ENCODE data around the gene FLVCR1. TPM values are rescaled to one million over a fixed set of nuclear protein-coding genes. Genes with fewer than 3 reads are reported as not detected.

FLVCR1 gene
- total and polyA plus RNA-seq, 4 donors, result 0.85 to 14.6 (median 2.4) TPM

DNA sequence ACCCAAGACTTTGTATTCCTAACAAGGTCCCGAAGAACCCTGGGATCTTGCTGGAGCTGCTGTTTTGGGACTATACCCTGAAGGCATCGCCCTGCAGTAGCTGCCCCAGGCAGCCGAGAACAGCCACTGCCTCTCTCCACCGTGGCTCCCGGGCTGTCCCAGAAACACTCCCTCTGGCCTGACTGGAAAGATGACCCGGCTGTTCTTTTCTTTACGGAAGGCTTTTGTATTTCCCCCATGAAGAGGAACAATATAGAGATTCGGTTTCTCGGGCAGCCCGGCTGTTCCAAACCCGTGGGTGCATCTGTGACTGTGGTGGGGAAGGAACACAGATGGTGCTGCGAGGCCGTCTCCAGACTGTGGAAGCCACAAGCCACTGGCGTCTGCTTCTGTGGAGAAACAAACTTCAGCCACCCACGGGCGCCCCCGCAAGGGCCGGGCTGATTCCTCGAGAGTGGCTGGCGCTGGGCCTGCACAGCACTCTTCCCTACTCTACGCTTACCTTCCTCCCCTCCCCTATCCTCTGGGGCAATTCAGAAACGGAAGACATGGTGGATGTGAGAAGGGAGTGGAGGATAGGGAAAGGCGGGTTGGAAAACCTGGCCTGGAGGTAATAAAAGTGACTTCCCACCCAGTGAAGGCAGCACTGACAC lies 58.5 kb downstream of the FLVCR1 start (continued):
- TF ChIP-seq, protein P1, sequence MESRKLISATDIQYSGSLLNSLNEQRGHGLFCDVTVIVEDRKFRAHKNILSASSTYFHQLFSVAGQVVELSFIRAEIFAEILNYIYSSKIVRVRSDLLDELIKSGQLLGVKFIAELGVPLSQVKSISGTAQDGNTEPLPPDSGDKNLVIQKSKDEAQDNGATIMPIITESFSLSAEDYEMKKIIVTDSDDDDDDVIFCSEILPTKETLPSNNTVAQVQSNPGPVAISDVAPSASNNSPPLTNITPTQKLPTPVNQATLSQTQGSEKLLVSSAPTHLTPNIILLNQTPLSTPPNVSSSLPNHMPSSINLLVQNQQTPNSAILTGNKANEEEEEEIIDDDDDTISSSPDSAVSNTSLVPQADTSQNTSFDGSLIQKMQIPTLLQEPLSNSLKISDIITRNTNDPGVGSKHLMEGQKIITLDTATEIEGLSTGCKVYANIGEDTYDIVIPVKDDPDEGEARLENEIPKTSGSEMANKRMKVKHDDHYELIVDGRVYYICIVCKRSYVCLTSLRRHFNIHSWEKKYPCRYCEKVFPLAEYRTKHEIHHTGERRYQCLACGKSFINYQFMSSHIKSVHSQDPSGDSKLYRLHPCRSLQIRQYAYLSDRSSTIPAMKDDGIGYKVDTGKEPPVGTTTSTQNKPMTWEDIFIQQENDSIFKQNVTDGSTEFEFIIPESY (IDR thresholded peaks at IDR 0.05), result no peak
- TF ChIP-seq FOXA1 (IDR thresholded peaks at IDR 0.05) (no peak), SP1 (IDR thresholded peaks at IDR 0.05) (no peak), TAF1 (conservative IDR thresholded peaks at IDR 0.05) (no peak), HNF4A (conservative IDR thresholded peaks at IDR 0.05) (no peak)
- TF ChIP-seq, protein P2, sequence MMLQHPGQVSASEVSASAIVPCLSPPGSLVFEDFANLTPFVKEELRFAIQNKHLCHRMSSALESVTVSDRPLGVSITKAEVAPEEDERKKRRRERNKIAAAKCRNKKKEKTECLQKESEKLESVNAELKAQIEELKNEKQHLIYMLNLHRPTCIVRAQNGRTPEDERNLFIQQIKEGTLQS (IDR thresholded peaks at IDR 0.05), result no peak
- TF ChIP-seq, protein P3, sequence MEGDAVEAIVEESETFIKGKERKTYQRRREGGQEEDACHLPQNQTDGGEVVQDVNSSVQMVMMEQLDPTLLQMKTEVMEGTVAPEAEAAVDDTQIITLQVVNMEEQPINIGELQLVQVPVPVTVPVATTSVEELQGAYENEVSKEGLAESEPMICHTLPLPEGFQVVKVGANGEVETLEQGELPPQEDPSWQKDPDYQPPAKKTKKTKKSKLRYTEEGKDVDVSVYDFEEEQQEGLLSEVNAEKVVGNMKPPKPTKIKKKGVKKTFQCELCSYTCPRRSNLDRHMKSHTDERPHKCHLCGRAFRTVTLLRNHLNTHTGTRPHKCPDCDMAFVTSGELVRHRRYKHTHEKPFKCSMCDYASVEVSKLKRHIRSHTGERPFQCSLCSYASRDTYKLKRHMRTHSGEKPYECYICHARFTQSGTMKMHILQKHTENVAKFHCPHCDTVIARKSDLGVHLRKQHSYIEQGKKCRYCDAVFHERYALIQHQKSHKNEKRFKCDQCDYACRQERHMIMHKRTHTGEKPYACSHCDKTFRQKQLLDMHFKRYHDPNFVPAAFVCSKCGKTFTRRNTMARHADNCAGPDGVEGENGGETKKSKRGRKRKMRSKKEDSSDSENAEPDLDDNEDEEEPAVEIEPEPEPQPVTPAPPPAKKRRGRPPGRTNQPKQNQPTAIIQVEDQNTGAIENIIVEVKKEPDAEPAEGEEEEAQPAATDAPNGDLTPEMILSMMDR (IDR thresholded peaks at IDR 0.05; ENCODE audit: low read depth, low read length, missing input control), result no peak

DNA sequence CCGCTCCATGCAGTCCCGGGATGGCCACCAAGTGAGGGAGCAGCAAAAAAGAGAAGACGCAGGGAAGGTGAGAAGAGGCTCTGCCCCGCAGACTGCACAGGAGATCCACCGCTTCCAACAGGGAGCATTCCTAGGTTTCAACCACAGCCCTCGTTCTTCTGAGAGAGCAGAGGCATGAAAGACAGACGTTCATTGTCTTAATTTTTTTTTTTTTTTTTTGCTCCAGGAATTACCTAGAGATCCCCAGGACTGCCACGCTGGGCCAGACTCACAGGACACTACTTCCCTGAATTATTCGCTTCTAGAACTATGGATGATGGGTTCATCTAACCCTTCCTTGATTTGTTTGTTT lies 59.0 kb downstream of the FLVCR1 start:
- TF ChIP-seq HNF4A (conservative IDR thresholded peaks at IDR 0.05) (no peak), RAD21 (IDR thresholded peaks at IDR 0.05) (no peak), FOXA1 (IDR thresholded peaks at IDR 0.05) (no peak), FOXA2 (IDR thresholded peaks at IDR 0.05) (no peak), HNF4G (IDR thresholded peaks at IDR 0.05) (no peak), EGR1 (IDR thresholded peaks at IDR 0.05; ENCODE audit: low read depth in 2 of 2) (no peak), YY1 (IDR thresholded peaks at IDR 0.05) (no peak), TAF1 (conservative IDR thresholded peaks at IDR 0.05) (no peak), SP1 (IDR thresholded peaks at IDR 0.05) (no peak), RXRA (IDR thresholded peaks at IDR 0.05) (no peak)
- TF ChIP-seq, protein P1 (IDR thresholded peaks at IDR 0.05), result no peak
- TF ChIP-seq, protein P4, sequence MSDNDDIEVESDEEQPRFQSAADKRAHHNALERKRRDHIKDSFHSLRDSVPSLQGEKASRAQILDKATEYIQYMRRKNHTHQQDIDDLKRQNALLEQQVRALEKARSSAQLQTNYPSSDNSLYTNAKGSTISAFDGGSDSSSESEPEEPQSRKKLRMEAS (IDR thresholded peaks at IDR 0.05), result no peak
- TF ChIP-seq, protein P3 (IDR thresholded peaks at IDR 0.05; ENCODE audit: low read depth, low read length, missing input control), result no peak
- no peak overlapping the region for H3K27ac ChIP-seq (ENCODE audit: low read depth in 1 of 2, low read length in 2 of 2)
- H3K36me3 ChIP-seq (ENCODE audit: control insufficient read depth in 4 of 4, insufficient read depth in 3 of 4, low read depth in 1 of 4, low read length in 3 of 4), result no peaks in the 10 kb centered on the region
- no peak overlapping the region for H3K9ac ChIP-seq (ENCODE audit: low read depth in 1 of 2, low read length in 2 of 2)
- DNase-seq (ENCODE audit: low spot score), result no peak
- no peak overlapping the region for H3K4me3 ChIP-seq (ENCODE audit: low read depth in 1 of 3, low read length in 3 of 3)
- H3K4me1 ChIP-seq (ENCODE audit: control insufficient read depth in 4 of 4, insufficient read depth in 4 of 4, low read length in 3 of 4), result no peaks in the 10 kb centered on the region
- H3K27me3 ChIP-seq (ENCODE audit: control insufficient read depth in 4 of 4, insufficient read depth in 4 of 4, low read length in 3 of 4), result no peaks in the 10 kb centered on the region
- H3K9me3 ChIP-seq (ENCODE audit: control insufficient read depth in 4 of 4, low read length in 3 of 4), result no peaks in the 10 kb centered on the region
- WGBS, result 84% methylated on average over 9 of the region's 9 CpGs

All from liver (tissue), 9 donors.